IPS-18c (cell line): ENCODE results near the gene CAMK1.

Experiments
- H3K4me3 ChIP-seq: 2 replicates; pipeline ENCODE4 v1.7.0; 2013; ENCODE audit warnings: low read depth, mild to moderate bottlenecking, low read length, moderate library complexity; ENCODE audit not compliant: insufficient read depth
- H3K9me3 ChIP-seq: one replicate; pipeline ENCODE4 v1.6.1; 2013; ENCODE audit warnings: mild to moderate bottlenecking, low read length, moderate library complexity; ENCODE audit not compliant: control insufficient read depth, insufficient read depth

The CAMK1 gene

GRCh38 chr3:9797196-9797945, 27.6 kb upstream of the CAMK1 start:
- H3K4me3 ChIP-seq = no peak overlapping the region

GRCh38 chr3:9795207-9795606, 25.5 kb upstream of the CAMK1 start:
- no peaks in the 10 kb centered on the region for H3K9me3 ChIP-seq
- no peak overlapping the region for H3K4me3 ChIP-seq

More at GRCh38 chr3:9797196-9797945, 27.6 kb upstream of the CAMK1 start:
- no peaks in the 10 kb centered on the region for H3K9me3 ChIP-seq

GRCh38 chr3:9794400-9794799, 24.7 kb upstream of the CAMK1 start:
- H3K4me3 ChIP-seq = no peak overlapping the region
- H3K9me3 ChIP-seq = no peaks in the 10 kb centered on the region

- H3K4me3 ChIP-seq = peak overlapping the region; percentile 77
- H3K9me3 ChIP-seq = no peaks in the 10 kb centered on the region
Observed at GRCh38 chr3:9793161-9793781, 23.5 kb upstream of the CAMK1 start.

- Histone ChIP-seq H3K4me3 (peak within 1 kb of the TSS; percentile 77), H3K9me3 (no peaks in the 10 kb centered on the region)
Observed at GRCh38 chr3:9792405-9793160, 22.8 kb upstream of the CAMK1 start, which contains the start of the genes ARPC4 and TADA3. ARPC4 (plus strand) TSS chr3:9793082; CDS start chr3:9793122, 40 bp downstream. TADA3 (minus strand) TSS chr3:9792473; CDS start chr3:9791466, 1,007 bp downstream.

- H3K9me3 ChIP-seq = no peaks in the 10 kb centered on the region
- H3K4me3 ChIP-seq = peak overlapping the region; percentile 77
Observed at GRCh38 chr3:9791790-9792404, 22.1 kb upstream of the CAMK1 start.

- Histone ChIP-seq H3K4me3 (no peak overlapping the region), H3K9me3 (no peaks in the 10 kb centered on the region)
Observed at GRCh38 chr3:9791127-9791526, 21.4 kb upstream of the CAMK1 start.

- Histone ChIP-seq H3K4me3 (no peak overlapping the region), H3K9me3 (peaks cover 3% of the 10 kb centered on the region)
Observed at GRCh38 chr3:9787714-9788113, 18.0 kb upstream of the CAMK1 start.

- peaks cover 3% of the 10 kb centered on the region for H3K9me3 ChIP-seq
- no peak overlapping the region for H3K4me3 ChIP-seq
Observed at GRCh38 chr3:9786825-9787669, 17.3 kb upstream of the CAMK1 start.

GRCh38 chr3:9786209-9786739, 16.5 kb upstream of the CAMK1 start:
- Histone ChIP-seq H3K4me3 (no peak overlapping the region), H3K9me3 (peaks cover 3% of the 10 kb centered on the region)

GRCh38 chr3:9785602-9786001, 15.9 kb upstream of the CAMK1 start:
- Histone ChIP-seq H3K9me3 (peaks cover 3% of the 10 kb centered on the region), H3K4me3 (no peak overlapping the region)

- no peak overlapping the region for H3K4me3 ChIP-seq
- H3K9me3 ChIP-seq = peaks cover 3% of the 10 kb centered on the region
Observed at GRCh38 chr3:9784965-9785364, 15.2 kb upstream of the CAMK1 start.

- no peak overlapping the region for H3K4me3 ChIP-seq
- H3K9me3 ChIP-seq = peaks cover 3% of the 10 kb centered on the region
Observed at GRCh38 chr3:9783954-9784353, 14.2 kb upstream of the CAMK1 start.

GRCh38 chr3:9782770-9783169, 13.0 kb upstream of the CAMK1 start:
- H3K4me3 ChIP-seq = no peak overlapping the region
- H3K9me3 ChIP-seq = peaks cover 5% of the 10 kb centered on the region

- Histone ChIP-seq H3K4me3 (no peak overlapping the region), H3K9me3 (peaks cover 5% of the 10 kb centered on the region)
Observed at GRCh38 chr3:9781978-9782603, 12.3 kb upstream of the CAMK1 start.

- H3K9me3 ChIP-seq = peaks cover 5% of the 10 kb centered on the region
- H3K4me3 ChIP-seq = no peak overlapping the region
Observed at GRCh38 chr3:9781551-9781950, 11.8 kb upstream of the CAMK1 start.
